Hematopoietic multipotent progenitor cell (in vitro differentiated cells): Measurements from ENCODE around the gene ATAD3B. TPM values are rescaled to one million over a fixed set of nuclear protein-coding genes. Genes with fewer than 3 reads are reported as not detected.
"Not testable (repeated sequence)": the region's sequence is repeated elsewhere in the genome, so short reads cannot be mapped to it uniquely, and the experiment has no call there.

Source experiments
- DNase-seq, 3 donors: peaks; one replicate each; pipeline ENCODE4 v3.0.0-alpha.2; 2011 to 2015; ENCODE audit warnings: low read depth in 2 of 3, low spot score in 2 of 3
- total RNA-seq: library from RNA; depleted of rRNA; stranded (reverse); fragments of >200 nt; gene quantifications from one replicate; pipeline ENCODE4 v1.2.3, GENCODE V29; 2012

ATAD3B gene, protein sequence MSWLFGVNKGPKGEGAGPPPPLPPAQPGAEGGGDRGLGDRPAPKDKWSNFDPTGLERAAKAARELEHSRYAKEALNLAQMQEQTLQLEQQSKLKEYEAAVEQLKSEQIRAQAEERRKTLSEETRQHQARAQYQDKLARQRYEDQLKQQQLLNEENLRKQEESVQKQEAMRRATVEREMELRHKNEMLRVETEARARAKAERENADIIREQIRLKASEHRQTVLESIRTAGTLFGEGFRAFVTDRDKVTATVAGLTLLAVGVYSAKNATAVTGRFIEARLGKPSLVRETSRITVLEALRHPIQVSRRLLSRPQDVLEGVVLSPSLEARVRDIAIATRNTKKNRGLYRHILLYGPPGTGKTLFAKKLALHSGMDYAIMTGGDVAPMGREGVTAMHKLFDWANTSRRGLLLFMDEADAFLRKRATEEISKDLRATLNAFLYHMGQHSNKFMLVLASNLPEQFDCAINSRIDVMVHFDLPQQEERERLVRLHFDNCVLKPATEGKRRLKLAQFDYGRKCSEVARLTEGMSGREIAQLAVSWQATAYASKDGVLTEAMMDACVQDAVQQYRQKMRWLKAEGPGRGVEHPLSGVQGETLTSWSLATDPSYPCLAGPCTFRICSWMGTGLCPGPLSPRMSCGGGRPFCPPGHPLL
- total RNA-seq, result 15.1 TPM

DNA sequence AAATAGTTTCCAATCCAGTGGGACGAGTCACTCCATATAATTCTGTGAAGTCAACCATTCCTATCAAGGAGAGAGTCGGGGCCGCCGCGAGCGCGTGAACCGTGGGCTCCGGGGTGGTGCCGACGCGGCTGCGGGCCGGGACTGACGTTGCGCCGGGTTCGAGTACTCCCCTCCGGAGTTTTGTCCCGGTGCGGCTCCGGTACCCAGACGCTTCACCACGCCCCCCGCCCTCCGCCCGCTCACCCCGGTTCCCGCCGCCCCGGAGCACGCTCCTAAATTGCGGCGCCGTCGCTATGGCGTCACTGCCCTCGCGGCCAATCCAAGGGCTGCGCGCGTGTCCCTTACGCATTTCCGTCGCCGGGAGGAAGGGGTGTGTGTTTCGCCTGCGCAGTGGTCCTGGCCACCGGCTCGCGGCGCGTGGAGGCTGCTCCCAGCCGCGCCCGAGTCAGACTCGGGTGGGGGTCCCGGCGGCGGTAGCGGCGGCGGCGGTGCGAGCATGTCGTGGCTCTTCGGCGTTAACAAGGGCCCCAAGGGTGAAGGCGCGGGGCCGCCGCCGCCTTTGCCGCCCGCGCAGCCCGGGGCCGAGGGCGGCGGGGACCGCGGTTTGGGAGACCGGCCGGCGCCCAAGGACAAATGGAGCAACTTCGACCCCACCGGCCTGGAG, at the start of gene ATAD3B:
TSS of gene ATAD3B (plus strand) at position 377 of the 664 bp plus-strand sequence. CDS start at position 497, 120 bp downstream.
- DNase-seq, result peak; percentile 78 to 93 (median 93)

DNA sequence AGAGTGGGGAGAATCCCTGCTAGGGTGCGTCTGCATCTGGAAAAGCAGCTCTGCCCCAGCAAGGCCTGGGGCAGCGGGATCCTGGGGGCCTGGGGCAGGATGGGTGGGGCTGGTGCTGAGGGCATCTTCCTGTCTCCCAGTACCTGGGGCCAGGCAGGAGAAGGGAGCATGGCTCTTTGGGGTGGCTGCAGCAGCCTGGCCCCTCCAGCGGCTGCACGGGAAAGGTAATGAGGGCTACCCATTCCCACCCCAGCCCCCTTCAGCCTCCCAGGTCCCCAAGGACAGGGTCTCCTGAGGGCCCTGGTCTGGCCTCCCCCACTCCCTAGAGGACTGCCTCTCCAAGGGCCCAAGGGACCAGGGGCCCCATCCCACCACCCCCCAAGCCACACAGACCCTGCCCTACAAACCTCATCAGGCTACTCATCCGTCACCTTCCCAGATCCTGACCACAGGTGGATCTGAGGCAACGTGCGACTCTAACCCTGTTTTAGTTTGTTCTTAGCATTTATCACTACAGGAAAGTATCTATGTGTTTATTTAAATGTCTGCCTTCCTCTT, 49.6 kb upstream of the ATAD3B start:
- DNase-seq, result no peak

DNA sequence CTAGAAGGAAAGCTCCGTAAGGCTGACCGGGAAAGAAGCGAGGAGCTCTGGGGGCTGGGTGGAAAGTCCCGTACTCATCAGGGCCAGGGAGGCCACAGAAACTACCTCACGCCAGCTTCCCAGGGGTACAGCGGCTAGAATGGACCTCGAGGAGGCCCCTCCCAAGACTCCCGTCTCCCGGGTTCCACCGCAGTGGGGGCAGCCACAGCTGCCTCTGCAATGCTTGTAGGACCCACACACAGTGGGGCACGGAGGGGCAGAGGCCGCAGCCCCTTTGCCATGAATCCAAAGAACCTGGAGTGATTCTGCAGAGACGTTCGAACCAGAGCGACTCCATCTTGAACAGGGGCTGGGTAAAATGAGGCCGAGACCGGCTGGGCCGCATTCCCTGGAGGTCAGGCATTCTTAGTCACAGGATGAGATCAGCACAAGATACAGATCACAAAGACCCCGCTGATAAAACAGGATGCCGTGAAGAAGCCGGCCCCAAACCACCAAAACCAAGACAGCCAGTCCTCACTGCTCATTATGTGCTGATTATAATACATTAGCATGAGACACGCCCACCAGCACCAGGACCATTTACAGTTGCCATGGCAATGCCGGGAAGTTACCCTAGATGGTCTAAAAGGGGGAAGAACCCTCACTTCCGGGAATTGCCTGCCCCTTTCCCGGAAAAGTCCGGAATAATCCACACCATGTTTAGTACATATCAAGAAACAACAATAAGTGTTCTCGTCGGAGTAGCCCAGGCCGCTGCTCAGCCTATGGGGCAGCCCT, 48.9 kb upstream of the ATAD3B start:
- no peak for DNase-seq

DNA sequence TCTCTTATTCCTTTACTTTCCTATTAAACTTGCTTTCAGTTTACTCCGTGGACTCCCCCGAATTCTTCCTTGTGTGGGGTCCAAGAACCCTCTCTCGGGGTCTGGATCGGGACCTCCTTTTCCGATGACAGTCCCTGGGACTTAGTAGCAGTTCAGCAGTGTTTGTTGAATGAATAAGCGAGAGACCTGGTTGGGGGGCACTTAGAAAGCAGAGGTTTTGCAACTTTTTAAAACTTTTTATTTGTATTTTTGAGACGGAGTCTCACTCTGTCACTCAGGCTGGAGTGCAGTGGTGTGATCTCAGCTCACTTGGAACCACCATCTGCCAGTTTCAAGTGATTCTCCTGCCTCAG, 48.3 kb upstream of the ATAD3B start:
- no peak for DNase-seq

DNA sequence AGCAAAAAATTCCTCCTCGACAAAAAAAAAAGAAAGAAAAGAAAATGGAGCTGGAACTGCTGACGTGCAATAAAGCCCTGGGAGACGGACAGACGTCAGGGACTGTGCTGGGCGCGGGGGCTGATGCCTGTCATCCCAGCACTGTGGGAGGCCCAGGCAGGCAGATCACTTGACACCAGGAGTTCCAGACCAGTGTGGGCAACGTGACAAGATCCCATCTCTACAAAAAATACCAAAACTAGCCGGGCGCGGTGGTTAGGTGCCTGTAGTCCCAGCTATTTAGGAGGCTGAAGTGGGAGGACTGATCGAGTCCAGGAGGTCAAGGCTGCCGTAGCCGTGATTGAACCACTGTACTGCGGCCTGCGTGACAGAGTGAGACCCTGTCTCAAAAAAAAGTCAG, 46.9 kb upstream of the ATAD3B start:
- no peak for DNase-seq

DNA sequence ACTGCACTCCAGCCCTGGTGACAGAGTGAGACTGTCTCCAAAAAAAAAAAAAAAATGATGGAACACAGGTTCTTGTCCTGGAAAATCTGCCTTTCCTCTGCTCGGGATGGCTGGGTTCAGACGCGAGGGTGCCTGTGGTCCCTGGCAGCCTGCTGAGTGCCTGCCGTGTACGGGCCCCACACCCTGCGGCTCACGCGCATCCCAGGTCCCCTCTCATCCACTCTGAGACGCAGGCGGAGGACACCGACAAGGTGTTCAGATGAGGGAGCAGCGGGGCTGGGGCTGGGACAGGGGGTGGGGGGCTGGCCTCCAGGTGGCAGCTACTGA, 46.2 kb upstream of the ATAD3B start:
- DNase-seq, result no peak

DNA sequence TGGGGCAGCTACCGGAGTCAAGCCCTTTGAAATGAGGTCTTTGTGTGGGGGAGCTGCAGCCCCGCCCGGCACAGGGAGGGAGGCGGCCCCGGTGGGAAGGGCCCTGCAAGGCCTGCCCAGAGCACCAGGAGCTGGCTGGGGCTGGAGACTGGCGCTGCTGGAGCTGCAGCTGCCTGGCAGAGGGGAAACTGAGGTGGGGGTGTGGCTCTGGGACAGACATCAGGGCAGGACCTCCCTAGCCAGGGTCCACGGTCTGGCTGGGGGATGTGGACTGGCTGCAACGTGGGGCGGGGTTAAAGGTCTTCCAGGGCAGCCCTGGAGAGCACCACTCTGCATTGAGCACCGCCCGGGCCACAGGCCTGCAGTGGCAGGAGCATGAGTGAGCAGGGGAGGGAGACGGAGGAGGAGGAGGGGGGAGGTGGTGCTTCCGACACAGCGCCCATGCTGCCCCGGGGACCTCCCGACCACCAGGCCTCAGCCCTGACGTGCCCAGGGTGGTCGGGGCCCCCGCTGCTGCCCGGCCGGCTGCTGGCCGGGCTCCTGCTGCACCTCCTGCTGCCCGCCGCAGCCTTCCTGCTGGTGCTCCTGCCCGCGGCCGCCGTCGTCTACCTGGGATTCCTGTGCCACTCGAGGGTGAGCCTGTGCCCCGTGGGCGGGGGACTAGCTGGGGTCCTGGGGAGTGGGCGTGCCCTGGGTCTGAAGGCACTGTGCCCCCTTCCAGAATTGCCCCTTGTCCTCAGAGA, 45.6 kb upstream of the ATAD3B start:
- no peak for DNase-seq

DNA sequence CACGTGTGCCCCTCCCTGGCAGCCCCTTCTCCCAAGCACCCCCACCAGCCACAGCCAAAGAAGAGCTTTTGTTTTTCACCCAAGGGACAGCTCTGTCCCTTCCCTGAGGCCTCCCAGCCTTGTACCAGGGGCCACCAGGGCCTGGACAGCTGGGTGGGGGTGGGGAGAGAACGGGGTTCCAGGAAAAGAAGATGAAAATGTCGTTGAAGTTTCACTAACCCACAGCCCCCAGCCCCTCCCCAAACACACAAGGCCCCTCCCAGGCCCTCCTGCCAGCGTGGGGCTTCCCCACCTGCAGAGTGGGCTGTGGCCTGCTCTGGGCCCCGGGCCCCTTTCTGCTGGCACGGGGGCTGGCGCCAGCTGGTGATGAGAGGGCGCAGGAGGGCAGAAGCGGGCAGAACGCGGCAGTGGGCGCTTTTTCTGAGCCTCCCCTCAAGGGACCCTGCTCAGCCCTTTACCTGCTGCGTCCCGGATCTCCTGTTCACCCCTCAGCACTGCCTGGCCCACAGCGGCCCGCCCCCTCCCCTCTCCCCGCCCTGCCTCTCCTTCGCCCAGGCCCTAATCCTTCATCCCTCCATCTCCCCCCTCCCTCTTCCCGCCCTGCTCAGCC, 45.0 kb upstream of the ATAD3B start:
- peak in 1 of 3 donors; percentile 56 for DNase-seq

DNA sequence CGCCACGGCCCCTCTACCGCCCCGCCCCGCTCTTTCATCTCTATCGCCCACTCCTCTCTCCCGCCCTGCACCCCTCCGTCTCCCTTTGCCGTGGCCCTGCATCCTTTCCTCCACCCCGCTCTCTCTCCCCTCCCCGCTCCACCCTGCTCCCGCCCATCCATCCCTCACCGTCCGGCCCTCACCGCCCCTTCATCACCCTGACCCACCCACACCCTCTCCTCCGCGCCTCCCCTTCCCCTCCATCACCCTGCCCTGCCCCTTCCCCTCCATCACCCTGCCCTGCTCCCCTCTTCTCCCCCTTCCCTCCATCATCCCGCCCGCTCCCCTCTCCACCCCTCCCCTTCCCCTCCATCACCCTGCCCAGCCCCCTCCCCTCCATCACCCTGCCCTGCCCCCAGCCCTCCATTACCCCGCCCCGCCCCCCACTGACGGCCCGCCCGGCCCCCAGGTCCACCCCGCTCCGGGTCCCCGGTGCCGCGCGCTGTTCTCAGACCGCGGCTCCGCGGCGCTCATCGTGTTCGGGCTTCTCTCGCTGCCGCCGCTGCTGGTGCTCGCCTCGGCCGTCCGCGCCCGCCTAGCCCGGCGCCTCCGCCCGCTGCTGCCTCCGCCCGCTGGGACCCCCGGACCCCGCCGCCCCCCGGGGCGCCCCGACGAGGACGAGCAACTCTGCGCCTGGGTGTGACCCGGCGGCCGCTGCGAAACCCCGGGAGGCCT, 44.3 kb upstream of the ATAD3B start:
- no peak for DNase-seq

DNA sequence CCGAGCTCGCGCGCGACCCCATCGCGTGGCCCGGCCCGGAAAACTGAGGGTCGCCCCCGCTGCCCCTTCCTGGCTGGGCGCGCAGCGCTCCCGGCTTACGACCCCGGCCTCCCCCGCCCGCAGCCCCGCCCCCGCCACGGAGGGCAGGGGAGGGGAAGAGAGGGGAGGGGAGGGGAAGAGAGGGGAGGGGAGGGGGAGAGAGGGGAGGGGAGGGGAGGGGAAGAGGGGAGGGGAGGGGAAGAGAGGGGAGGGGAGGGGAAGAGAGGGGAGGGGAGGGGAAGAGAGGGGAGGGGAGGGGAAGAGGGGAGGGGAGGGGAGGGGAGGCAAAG, 43.8 kb upstream of the ATAD3B start:
- no peak for DNase-seq

DNA sequence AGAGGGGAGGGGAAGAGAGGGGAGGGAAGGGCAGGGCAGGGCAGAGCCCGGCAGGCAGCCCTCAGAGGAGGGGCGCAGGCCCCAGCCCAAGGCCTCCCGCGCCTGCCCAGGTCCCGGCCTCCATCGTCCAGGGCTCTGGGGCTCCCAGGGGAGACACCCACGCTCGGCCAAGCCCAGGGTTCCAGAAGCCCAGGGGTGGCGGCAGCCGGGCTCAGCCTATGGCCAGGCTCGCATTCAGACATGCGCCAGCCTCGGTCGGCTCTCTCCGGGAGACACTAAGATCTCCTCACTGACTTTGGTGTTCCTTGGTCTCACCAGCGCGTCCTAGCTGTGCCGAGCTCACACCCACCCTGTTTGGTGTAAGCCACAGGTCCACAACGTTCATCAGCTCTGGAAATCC, 43.4 kb upstream of the ATAD3B start:
- DNase-seq, result no peak

DNA sequence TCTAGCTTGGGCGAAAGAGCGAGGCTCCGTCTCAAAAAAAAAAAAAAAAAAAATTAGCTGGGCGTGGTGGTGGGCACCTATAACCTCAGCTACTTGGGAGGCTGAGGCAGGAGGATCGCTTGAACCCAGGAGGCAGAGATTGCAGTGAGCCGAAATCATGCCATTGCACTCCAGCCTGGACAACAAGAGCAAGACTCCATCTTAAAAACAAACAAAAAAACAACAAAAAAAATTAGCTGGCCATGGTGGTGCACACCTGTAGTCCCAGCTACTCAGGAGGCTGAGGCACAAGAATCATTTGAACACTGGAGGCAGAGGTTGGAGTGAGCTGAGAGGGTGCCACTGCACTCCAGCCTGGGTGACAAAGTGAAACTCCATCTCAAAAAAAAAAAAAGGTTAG, 42.6 kb upstream of the ATAD3B start:
- not testable (repeated sequence) for DNase-seq

DNA sequence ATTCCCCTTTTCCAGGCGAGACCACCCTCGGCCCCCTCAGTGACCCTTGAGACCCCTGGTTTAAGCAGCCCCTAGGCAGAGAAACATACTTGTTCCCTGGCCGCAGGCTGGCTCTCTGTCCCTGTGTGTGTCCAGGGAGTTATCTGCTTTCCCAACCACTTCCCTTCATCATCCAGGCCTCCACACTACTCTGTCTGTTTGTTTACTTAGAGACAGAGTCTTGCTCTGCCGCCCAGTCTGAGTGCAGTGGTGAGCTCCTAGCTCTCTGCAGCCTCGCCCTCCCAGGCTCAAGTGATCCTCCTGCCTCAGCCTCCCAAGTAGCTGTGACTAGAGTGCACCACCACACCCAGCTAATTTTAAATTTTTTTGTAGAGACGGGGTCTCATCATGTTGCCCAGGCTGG, 41.9 kb upstream of the ATAD3B start:
- DNase-seq, result no peak

DNA sequence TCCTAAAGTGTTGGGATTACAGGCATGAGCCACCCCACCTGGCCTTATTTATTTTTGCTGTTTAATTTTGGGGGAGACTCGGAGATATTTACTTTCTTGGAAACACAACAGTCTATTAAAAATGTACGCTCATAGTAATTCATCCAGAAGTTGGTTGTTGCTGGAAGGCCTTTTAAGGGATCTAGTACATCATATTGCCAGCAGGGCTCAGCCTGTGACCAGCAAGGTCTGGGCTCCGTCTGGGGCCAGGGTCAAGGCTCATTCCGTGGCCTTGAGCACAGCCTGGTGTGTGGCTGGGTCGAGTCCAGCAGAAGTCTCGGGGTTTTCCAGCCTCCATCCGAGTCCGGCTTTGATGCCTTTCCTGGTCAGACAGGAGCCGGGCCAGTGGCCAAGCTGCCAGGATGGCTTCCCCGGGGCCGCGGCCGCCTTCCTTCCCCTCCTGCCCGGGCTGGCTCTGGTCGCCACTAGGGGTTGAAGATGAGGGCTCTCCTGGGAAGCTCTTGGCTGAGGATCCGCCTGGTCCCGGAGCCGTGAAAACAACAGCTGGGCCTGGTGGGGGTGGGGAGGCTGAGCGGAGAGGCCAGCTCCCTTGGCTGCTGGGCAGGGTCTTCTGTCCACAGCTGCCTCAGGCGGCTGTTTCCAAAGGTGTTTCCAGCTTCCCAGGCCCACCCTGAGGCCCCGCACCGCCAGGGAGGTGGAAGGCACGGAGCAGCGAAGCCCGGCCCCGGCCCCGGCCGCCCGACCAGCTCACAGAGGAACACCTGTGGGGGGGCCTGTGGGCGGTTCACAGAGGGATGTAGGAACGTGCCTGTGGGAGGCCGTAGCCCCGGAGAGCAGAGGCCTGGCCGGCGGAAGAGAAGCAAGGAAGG, 41.2 kb upstream of the ATAD3B start:
- DNase-seq, result no peak

DNA sequence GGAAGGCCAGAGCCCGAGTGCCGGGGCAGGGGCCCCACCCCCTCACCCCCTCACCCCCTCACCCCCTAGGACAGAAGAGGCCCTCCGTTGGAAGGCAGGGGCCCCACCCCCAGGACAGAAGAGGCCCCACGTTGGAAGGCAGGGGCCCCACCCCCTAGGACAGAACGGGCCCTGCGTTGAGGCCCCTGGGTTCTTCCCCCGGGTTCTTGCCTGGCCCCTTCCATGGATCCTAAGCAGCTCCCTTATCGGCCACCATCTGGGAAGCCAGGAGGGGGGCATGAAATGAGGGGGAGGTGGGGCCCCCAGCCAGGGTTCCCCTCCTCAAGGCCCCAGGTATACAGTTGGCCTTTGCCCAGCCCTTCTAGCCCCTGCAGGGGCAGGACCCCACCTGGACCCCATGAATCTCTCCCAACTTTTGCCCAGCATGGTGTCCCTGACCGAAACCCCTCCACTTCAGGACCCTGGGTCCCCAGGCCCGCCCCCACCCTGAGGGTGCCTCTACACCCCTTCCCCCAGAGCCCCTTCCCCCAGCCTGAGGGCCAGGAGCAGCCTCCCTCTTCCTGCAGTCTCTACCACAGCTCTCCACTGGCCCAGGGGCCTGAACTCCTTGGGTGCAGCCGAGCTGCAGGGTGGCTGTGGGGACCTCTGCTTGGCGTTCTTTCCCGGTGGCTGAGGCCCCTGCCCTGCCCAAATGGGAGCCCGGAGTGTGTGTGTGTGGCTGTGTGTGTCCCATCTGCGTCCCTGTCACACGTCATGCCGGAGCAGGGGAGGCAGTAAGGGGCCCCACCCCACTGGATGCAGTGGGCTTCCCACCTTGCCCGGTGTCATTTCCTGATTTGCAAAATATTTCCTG, 40.3 kb upstream of the ATAD3B start:
- no peak for DNase-seq

DNA sequence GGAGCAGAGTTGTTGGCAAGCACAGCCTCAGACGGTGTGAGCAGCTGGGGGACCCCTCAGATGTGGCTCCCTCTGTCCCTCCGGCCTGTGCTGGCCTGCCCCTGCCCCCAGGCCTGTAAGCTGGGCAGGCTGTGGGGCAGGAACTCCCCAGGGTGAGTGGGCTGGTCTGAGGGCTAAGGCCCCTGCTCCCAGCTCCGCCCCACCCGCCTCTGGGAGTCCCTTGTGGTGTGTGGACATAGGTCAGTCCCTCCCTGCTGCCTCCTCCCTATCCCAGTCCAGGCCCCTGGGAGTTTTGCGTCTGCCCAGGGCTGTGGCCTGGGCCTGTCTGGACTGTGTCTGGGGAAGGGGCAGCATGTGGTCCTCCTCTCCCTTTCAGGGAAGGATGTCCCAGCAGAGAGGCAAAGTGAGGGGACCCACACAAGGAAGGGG, 39.7 kb upstream of the ATAD3B start:
- DNase-seq, result no peak

DNA sequence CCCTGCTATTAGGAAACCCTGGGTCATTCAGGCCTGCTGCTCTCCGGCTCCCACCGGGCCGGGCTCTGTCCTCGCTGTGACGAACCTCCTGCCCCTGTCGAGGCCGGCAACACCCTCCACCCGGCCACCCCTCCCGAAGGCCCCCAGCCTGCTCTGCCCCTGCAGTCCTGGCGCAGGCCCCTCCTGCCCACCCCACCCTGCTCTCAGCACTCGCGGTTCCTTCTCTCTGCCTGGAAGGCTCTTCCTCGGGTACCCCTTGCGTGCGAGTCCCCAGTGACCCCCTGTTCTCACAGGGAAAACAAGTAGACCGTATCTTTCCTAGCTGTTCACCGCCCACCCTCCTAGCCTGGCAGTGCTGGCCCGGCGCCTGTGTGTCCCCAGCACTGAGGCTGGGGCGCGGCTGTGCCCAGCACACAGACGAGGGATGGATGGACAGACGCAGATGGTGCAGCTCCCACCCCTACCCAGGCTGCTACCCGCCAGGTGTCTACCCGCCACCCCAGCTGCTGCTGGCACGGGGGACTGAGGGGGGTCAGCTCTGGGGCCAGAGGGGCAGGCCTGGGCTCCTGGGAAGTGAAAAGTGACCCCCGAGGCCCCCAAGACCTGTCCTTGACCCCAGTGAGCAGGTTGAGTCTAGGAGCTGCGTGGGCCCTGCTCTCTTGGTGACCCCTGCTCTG, 39.2 kb upstream of the ATAD3B start:
- DNase-seq, result no peak
